ELR (cell line): Measurements from ENCODE around the gene EFTUD2.
A peak's percentile ranks its signal among the peaks of the same experiment; 100 is the strongest.

Experiments used
- DNase-seq: peaks from one replicate; pipeline ENCODE4 v3.0.0-alpha.2; 2015; ENCODE audit warnings: low read depth

EFTUD2 gene

DNA sequence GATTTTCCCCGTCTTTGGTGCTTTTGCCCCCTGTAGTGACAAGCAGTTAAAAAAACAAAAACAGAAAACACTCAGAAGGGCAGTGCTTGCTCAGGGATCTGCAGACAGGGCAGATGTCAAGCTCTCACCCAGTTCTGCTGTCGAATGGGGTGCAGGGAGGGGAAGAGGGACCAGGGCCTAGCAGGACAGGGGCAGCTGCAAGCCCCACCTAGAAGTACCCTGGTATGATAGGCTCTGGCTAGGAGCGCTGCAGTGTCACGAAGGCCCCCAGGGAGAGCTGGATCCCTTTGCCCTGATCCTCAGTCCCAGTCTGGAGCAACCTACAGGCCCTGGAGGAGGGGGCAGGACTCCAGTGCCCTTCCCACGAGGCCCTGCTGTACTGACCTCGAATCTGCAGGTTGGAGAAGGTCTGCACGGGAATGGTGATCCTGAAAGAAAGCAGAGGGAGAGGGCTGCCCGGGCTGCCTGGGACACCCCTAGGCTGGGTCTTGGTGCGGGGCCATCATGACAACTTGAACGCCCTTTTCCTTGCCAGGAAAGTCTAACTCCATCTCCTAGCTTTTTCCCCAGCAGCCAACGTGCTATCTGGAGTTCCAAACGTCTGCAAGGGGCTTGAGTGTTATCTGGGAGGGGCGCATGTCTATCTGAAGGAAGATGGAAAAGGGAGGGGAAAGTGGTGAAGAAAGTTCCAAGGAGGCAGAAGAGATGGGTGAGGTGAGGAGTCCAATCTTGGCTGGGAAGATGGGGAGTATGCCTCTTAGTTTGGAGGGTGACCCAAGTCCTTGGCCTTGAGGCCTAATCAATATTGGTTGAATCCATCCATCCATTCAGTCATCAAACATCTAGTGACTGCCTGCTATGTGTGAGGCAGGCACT is 11.2 kb upstream of the EFTUD2 start:
- DNase-seq: no peak

DNA sequence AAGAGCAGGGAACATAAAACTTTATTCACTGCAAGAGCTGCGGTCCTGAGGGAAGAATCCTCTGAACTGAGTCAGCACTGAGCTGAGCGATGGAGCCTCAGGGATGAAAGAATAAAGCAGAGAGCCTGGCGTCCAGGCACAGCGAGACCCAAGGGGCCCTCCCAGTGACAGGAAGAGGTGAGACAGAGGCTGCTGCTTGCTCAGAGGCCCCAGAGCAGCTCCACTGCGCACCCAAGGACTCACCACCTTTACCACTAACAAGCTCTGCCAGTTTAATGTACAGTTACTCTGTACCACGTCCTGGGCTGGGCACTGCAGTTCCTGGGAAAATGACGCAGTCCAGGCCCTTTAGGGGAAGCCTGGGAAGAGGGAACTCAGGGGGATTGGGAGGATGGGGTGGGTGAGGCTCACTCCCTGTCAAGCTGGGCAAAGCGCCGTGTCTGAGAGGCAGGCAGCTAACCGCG is 10.5 kb upstream of the EFTUD2 start:
- DNase-seq: peak; percentile 98

DNA sequence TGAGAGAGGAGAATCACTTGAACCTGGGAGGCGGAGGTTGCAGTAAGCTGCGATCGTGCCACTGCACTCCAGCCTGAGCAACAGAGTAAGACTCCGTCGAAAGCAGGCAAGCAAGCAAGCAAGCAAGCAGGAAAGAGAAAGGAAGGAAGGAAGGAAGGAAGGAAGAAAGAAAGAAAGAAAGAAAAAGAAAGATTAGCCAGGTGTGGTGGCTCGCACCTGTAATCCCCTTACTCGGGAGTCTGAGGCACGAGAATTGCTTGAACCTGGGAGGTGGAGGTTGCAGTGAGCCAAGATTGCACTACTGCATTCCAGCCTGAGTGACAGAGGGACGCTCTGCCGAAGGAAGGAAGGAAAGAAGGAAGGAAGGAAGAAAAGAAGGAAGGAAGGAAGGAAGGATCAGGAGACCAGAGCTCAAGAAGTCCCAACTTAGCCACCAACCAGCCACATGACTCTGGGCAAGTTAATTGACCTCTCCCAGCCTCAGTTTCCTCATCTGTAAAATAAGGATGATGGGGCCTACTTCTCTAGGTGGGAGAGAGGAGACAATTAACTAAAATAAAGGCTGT is 9.6 kb upstream of the EFTUD2 start:
- DNase-seq: no peak

DNA sequence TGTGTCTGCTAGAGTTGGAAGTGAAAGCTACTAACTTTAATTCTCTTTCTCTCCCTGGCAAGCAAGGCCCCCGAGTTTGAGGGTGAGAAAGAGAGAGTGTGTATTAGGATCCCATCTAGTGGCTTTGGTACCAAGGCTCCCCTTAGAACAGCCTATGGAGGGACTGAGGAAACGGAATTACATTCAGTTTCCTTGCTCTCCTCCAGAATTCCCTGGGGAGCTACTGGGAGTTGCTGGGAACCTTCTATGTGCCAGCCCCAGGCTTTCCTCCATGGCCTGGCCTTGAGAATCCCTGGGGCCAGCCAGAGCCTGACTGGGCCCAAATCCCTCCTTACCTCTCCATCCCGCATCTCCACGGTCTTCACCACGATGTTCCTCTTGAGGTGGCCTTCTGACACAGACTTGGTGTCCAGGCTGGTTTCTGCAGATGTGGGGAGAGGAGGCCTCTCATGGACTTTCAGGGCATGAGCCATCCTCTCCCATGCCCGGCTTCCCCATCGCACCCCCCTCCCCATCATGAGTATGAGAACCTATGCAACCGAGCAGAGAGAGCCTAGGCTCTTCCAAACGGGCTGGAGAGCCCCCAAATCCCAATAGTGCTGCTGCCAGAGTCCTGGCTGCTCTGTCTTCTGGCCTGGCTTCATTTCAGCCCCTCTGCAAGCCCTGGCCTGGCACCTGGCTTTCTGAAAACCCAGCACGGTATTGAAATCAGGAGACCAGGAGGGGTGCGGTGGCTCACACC is 8.7 kb upstream of the EFTUD2 start:
- no peak for DNase-seq

DNA sequence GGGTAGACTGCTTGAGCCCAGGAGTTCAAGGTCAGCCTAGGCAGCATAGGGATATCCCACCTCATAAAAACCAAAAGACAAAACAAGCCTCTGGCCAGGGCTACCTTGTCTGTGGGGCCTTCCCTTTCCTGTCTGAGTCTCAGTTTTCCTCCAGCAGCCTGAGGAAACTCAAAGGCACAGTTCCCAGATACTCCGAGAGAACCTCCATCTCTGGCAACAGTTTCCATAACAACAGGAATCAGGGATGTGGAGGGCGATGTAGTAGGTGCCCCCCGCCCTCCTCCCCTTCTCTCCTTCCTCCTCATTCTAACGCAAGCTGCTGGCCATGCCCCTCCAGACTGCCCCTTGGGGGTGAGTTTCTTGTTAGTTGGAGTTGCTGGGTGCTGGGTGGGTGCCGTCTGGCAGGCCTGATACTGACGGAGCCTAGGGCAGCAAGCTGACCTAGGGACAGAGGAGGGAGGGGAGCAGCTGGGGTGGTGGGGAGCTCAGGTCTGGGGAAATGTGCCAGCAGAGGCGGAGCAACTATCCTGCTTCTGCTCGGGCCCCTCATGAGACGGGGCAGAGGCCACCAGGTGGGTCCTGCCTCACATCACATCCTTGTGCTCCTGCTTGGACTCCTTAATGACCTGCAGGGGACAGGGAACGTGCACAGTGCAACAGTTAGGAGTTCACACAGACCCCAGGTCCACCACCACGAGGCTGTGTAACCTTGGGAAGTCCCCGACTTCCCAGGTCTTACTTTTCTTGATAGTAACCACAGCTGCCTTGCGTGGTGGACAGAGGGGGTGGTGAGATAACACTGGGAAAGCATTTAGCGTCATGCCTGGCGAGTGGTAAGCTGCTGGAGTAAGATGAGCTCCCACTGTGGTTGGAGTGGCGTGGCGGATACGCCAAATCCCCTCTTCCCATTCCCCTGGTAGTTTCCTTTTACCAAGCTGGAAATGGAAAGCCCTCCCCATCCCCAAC is 7.8 kb upstream of the EFTUD2 start:
- DNase-seq: no peak

DNA sequence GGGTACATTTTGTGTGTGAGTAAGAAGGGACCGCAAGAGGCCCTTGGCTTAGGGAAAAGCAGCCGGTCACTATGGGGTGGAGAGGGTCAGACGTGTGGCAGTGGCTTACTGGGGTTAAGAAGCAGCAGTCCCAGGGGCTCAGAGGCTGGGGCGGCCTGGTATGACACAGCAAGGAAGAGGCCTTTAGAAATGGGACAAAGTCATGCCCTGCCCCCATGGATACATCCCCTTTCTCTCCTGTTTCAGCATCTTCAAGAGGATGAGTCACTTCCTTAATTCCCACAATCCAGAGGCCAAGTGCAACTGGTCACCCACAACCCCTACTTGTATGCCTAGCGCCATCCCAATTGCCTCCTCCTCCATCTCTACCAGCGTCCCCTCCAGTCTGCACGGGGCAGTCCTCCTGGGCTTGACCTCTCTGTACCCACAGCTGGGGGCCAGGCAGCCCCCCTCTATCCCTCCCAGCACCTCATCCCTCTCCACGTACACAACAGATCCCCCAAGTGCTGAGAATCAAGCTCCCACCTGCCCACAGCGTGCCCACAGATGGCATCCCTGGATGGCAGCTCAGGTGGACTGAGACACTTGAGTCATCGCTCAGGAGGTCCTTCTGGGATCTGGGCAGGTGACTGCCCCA is 6.9 kb upstream of the EFTUD2 start:
- DNase-seq: peak; percentile 99

DNA sequence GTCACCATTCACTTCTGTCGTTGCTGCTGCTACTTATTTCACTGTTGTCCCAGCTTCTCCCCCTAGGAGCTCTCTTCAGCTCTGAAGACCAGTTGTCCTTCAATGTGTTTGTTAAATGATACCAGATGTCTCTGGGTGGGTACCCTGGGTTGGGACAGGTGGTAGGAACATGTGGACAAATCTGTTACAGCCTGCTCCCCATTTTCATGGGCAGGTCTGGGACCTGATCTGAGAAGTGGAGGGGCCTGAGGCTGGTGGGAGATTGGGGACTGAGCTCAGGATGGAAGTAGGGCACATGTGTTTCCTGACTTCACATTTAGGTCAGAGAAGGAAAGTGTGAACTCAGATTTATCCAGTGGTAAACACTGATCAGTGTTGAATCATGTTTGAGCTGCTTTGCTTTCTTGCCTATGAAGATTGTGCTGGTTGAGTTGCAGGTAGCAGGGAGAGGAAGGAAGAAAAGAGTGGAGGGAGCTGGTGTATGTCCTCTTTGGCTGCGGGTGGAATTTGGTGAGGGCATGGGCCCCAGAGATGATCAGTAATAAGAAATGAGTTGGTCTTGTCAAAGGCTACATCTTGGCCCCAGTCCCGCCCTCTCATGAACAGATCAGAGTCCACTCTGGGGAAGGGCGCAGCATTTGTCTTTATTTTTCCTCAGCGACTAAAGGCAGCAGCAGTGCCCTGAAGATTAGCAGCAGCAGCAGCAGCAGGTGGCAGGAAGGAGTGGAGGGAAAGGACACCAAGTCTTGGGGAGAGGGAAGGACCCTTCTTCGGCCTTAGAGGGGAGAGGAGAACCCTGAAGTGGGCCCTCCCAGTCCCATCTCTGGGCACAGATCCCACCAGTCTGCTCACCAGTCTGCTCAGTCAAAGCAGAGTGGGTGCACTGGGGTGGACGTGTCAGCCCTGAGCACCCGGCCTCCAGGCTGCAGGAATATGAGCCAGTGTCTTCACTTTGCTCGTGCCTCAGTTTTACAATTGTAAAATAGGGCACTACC is 6.1 kb upstream of the EFTUD2 start:
- no peak for DNase-seq

DNA sequence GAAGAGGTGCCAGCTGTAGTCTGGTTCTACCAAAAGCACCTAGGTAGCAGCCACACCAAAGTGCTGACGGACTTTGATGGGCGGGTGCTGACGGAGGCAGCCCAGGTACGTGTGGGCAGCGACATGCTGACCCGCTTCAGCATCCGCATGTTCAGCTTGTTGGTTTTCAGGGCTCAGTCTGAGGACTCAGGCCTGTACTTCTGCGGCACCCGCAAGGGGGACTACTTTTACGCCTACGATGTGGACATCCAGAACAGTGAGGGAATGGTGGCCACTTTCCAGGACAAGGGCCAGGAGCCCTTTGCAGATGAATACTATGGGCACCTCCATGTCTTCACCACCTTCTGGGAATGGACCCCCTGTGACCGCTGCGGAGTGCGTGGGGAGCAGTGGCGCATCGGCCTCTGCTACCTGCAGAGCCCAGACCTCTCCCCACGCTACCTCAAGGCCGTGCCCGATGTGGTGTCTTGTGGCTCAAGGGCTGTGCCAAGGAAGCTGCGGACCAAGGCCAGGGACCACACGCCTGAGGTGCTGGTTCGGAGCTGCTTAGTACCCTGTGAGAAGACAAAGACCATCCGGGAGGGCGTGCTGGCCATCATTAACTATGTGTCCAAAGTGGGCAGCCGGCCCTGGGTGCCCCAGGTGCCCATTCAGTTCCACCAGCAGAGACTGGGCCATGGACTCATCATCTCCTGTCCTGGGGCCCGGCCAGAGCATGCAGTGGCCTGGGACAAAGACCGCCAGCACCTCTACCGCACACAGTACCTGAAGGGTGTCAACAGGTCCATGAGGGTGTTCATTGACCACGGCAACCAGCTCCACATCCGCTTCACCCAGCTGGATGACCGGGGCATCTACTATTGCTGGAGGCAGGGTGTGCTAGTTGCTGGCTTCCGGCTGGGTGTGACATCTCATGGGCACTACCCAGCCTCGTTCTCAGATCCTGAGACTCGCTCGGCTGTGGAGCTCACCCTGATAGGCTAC is 5.0 kb upstream of the EFTUD2 start:
- DNase-seq: no peak

DNA sequence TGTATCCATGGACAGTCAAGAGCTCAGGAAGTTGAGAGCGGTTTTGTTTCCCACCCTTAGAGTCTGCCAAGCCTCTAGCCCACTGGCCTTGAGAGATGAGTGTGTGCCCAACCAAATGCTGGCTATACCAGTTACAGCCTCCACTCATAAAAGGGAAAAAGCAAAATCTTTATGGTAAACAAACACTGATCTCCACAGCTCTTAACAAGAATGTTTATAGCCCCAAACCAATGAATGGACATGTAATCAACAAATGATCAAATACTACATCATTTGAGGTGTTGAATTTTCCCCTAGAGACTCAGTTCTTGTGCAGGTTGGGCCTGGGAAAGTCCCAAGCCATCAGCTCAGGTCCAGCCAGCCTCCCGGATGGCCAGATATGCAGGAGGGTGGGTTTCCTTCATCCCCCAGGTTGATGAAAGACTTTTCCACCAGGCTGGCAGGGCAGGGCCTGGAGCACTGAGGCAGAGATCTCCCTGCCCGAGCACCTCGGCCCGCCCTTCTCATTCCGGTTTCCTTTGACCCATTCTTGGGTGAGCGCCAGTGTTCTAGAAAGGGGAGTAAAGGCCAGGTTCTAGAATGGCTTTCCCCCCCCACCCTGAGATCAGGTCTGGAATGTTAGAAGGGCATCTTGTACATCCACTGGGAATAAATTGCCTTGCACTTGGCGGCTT is 3.9 kb upstream of the EFTUD2 start:
- DNase-seq: no peak

DNA sequence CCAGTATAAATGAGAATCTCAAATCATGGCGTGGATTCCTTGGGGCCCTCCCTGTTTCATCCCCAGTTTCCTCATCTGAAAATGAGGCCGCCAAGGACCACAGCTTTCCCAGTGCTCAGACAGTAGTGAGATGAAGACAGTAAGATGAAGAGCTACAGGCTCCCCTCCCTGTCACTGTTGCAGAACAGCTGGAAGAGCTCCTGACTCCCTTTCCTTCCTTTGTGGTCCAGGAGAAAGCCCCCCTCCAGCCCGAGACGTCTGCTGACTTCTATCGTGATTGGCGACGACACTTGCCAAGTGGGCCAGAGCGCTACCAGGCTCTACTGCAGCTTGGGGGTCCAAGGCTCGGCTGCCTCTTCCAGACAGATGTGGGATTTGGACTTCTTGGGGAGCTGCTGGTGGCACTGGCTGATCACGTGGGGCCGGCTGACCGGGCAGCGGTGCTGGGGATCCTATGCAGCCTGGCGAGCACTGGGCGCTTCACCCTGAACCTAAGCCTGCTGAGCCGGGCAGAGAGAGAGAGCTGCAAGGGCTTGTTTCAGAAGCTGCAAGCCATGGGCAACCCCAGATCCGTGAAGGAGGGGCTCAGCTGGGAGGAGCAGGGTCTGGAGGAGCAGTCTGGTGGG is 3.0 kb upstream of the EFTUD2 start:
- no peak for DNase-seq

DNA sequence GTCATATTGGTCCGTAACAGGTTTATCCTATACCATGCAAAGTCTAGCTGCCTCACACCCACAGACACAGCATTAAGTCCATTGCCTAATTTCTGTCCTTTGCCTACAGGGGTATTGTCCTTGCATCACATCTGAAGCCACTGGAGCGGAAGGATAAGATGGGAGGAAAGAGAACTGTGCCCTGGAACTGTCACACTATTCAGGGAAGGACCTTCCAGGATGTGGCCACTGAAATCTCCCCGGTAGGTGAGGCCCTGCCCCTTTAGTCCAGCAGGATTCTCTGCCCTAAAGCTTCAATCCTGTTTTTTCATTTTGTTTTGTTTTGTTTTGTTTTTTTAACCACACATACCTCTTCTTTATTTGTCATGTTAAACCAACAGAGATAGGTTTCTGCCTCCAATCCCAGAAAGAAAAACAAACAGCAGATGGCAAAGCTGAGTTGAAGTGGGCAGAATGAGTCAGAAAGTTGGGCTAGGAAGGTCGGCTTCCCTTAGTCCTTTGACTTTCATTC is 2.2 kb upstream of the EFTUD2 start:
- DNase-seq: peak; percentile 87

DNA sequence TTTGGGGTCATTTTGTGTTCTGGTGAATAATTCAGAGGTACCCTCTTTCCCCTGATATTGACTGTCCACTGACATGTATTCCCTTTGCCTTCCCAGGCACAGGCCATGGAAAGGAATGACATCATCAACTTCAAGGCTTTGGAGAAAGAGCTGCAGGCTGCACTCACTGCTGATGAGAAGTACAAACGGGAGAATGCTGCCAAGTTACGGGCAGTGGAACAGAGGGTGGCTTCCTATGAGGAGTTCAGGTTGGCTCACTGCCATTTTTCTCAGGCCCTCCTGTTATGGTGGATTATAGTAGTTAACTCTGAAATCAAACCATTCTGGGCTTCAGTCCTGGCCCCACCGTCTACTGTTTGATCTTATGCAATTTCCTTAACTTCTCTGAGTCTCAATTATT is 1.6 kb upstream of the EFTUD2 start:
- DNase-seq: peak; percentile 85

DNA sequence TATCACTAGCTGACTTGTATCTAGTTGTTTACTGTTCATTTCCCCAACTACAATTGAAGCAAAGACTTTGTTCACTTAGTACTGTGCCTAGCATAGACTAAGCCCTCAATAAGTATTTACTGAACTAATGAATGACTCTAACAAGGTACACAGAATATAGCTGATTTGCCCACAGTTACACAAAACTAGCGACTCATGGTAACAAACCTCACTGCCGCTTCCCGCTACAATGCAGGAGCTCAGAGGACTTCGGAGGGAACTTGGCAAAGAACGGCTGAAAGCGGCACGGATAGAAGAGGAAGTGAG is 524 bp downstream of the EFTUD2 start:
- DNase-seq: peak; percentile 77

DNA sequence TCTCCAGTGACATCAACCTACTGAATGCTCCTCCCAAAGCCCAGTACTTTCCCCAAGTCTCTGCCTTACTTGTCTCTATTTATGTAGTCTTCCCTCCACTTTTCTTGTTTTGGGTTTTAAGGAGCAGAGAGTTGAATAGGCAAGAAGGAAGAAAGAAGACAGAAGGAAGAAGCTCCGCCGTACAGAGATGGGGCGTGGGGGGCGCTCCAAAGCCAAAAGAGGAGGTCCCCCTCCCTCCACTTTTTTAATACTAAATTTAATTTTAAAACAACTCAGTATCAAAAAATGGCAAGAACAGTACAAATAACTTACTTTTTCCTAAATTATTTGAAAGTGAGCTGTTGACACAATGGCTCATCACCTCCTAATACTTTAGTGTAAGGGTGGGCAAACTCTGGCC is 4.6 kb downstream of the EFTUD2 start:
- DNase-seq: no peak

DNA sequence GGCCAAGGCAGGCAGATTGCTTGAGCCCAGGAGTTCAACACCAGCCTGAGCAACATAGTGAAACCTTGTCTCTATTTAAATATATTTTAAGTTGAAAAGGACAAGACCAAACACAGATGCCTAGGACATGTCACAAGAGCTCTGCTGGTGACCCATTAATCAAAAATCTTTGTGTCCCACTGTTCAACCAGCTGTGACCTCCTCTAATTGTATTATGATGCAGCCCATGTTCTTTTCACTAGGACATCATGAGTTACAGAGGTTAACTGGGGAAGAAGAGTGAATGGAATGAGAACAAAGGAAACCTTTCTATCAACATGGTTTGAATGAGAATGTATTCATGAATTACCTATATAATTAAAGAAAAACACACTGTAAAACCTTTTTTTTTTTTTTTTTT is 7.0 kb downstream of the EFTUD2 start:
- DNase-seq: no peak

DNA sequence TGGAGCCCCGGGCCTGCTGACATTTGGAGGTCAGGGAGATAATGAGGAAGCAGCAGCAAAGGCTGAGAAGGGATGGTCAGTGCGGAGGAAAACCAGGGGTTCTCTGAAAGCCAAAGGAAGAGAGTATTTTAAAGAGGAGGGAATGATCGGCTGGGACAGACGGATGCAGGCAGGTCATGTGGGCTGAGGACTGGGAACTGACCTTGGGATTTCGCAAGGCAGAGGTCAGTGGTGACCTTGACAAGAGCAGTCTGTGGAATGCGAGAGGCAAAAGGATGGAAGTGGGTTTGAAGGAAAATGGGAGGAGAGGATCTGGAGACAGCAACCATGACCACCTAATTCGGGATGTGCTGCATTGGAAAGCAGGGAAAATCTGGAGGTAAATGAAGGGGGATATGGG is 10.2 kb downstream of the EFTUD2 start:
- no peak for DNase-seq
